H9 (cell line): ENCODE measurements around the gene ADGRF1. TPM values are rescaled to one million over a fixed set of nuclear protein-coding genes. Genes with fewer than 3 reads are reported as not detected.

Experiments used
- DNase-seq: peaks from one replicate; pipeline ENCODE4 v3.0.0-alpha.2; 2017
- H2AFZ ChIP-seq: one replicate; pipeline ENCODE4 v1.6.1; 2013; ENCODE audit warnings: mild to moderate bottlenecking, low read length, control low read depth, moderate library complexity
- H2AK5ac ChIP-seq: 2 replicates; pipeline ENCODE4 v1.6.1; 2013; ENCODE audit warnings: low read length, control low read depth, mixed read lengths; ENCODE audit not compliant: insufficient read length
- H2BK120ac ChIP-seq: one replicate; pipeline ENCODE4 v1.6.1; 2013; ENCODE audit warnings: low read depth, mild to moderate bottlenecking, low read length, control low read depth, inconsistent platforms; ENCODE audit not compliant: poor library complexity, severe bottlenecking
- H2BK12ac ChIP-seq: 2 replicates; pipeline ENCODE4 v1.6.1; 2013; ENCODE audit warnings: low read length, control low read depth, mixed read lengths, low read depth; ENCODE audit not compliant: insufficient read length
- H2BK15ac ChIP-seq: 2 replicates; pipeline ENCODE4 v1.6.1; 2013; ENCODE audit warnings: low read depth, low read length, control low read depth
- H2BK20ac ChIP-seq: one replicate; pipeline ENCODE4 v1.6.1; 2013; ENCODE audit warnings: low read depth, mild to moderate bottlenecking, low read length, control low read depth, inconsistent platforms; ENCODE audit not compliant: poor library complexity, severe bottlenecking
- H2BK5ac ChIP-seq: 2 replicates; pipeline ENCODE4 v1.6.1; 2013; ENCODE audit warnings: low read length, control low read depth, mixed read lengths; ENCODE audit not compliant: insufficient read length
- H3K14ac ChIP-seq: 2 replicates; pipeline ENCODE4 v1.6.1; 2013; ENCODE audit warnings: low read length, control low read depth; ENCODE audit not compliant: insufficient read depth
- H3K18ac ChIP-seq: 2 replicates; pipeline ENCODE4 v1.6.1; 2013; ENCODE audit warnings: low read depth, mild to moderate bottlenecking, mixed read lengths, low read length, control low read depth; ENCODE audit not compliant: insufficient read length
- H3K23ac ChIP-seq: 2 replicates; pipeline ENCODE4 v1.6.1; 2013; ENCODE audit warnings: low read length, control low read depth, mixed read lengths, low read depth; ENCODE audit not compliant: insufficient read length
- H3K23me2 ChIP-seq: 2 replicates; pipeline ENCODE4 v1.6.1; 2013; ENCODE audit warnings: low read depth, mild to moderate bottlenecking, mixed read lengths, low read length, control low read depth; ENCODE audit not compliant: insufficient read length, poor library complexity, severe bottlenecking
- H3K27ac ChIP-seq: 2 replicates; pipeline ENCODE4 v1.5.1; 2013; ENCODE audit warnings: low read length, control low read depth, mixed read lengths, low read depth; ENCODE audit not compliant: insufficient read length
- H3K27me3 ChIP-seq: 2 replicates; pipeline ENCODE4 v1.6.1; 2013; ENCODE audit warnings: low read length, control low read depth, inconsistent platforms; ENCODE audit not compliant: insufficient read depth
- H3K4ac ChIP-seq: 2 replicates; pipeline ENCODE4 v1.6.1; 2013; ENCODE audit warnings: low read depth, mild to moderate bottlenecking, control low read depth, inconsistent platforms, low read length, moderate library complexity
- H3K4me1 ChIP-seq: 2 replicates; pipeline ENCODE4 v1.6.1; 2013; ENCODE audit warnings: low read length, control low read depth, inconsistent platforms; ENCODE audit not compliant: insufficient read depth
- H3K4me2 ChIP-seq: 2 replicates; pipeline ENCODE4 v1.6.1; 2013; ENCODE audit warnings: low read length, control low read depth, mixed read lengths; ENCODE audit not compliant: insufficient read length, insufficient read depth
- H3K56ac ChIP-seq: 2 replicates; pipeline ENCODE4 v1.6.1; 2013; ENCODE audit warnings: low read depth, mild to moderate bottlenecking, mixed read lengths, low read length, control low read depth; ENCODE audit not compliant: insufficient read length
- H3K79me1 ChIP-seq: 2 replicates; pipeline ENCODE4 v1.6.1; 2013; ENCODE audit warnings: low read depth, mild to moderate bottlenecking, moderate library complexity, low read length, control low read depth, inconsistent platforms; ENCODE audit not compliant: insufficient read depth, poor library complexity, severe bottlenecking
- H3K79me2 ChIP-seq: 2 replicates; pipeline ENCODE4 v1.6.1; 2013; ENCODE audit warnings: low read length, control low read depth, inconsistent platforms; ENCODE audit not compliant: insufficient read depth
- H3K9ac ChIP-seq: 2 replicates; pipeline ENCODE4 v1.6.1; 2013; ENCODE audit warnings: low read length, control low read depth, mixed read lengths; ENCODE audit not compliant: insufficient read length; ENCODE audit errors: extremely low read depth
- H3K9me3 ChIP-seq: one replicate; pipeline ENCODE4 v1.6.1; 2013; ENCODE audit warnings: low read depth, low read length, inconsistent platforms; ENCODE audit not compliant: control insufficient read depth
- H3T11ph ChIP-seq: one replicate; pipeline ENCODE4 v1.6.1; 2013; ENCODE audit warnings: mild to moderate bottlenecking, low read length, control low read depth, inconsistent platforms
- H4K20me1 ChIP-seq: one replicate; pipeline ENCODE4 v1.6.1; 2013; ENCODE audit not compliant: control insufficient read depth, insufficient read length, insufficient read depth
- H4K5ac ChIP-seq: 2 replicates; pipeline ENCODE4 v1.6.1; 2013; ENCODE audit warnings: low read depth, mild to moderate bottlenecking, mixed read lengths, low read length, control low read depth; ENCODE audit not compliant: insufficient read length
- H4K8ac ChIP-seq: replicated peaks from 2 replicates; pipeline ENCODE4 v1.6.1; 2013; ENCODE audit warnings: low read length, control low read depth, mixed read lengths, low read depth; ENCODE audit not compliant: insufficient read length
- H4K91ac ChIP-seq: 2 replicates; pipeline ENCODE4 v1.6.1; 2013; ENCODE audit warnings: low read depth, mild to moderate bottlenecking, moderate library complexity, mixed read lengths, low read length, control low read depth; ENCODE audit not compliant: insufficient read length
- H3K27ac Mint-ChIP-seq, 3 experiments: 2 replicates in 2 of 3; 3 replicates in 1 of 3; pipeline ENCODE4 v1.8.0; 2020 to 2021; ENCODE audit warnings: mixed read lengths in 3 of 3, mild to moderate bottlenecking in 1 of 3, moderate library complexity in 1 of 3
- H3K27me3 Mint-ChIP-seq: 2 replicates; pipeline ENCODE4 v1.8.0; 2021; ENCODE audit warnings: low read depth, mild to moderate bottlenecking, moderate library complexity, mixed read lengths
- H3K36me3 Mint-ChIP-seq, 3 experiments: 2 replicates in 2 of 3; 3 replicates in 1 of 3; pipeline ENCODE4 v1.8.0; 2020 to 2021; ENCODE audit warnings: low read depth in 3 of 3, mixed read lengths in 3 of 3; ENCODE audit not compliant: insufficient read depth in 1 of 3
- H3K4me1 Mint-ChIP-seq, 2 experiments: 2 replicates each; pipeline ENCODE4 v1.8.0; 2020; ENCODE audit warnings: mixed read lengths in 2 of 2
- H3K4me3 Mint-ChIP-seq, 2 experiments: 2 replicates in 1 of 2; 3 replicates in 1 of 2; pipeline ENCODE4 v1.8.0; 2020 to 2021; ENCODE audit warnings: mild to moderate bottlenecking in 2 of 2, mixed read lengths in 2 of 2, moderate library complexity in 1 of 2
- H3K9me3 Mint-ChIP-seq, 2 experiments: 2 replicates in 1 of 2; 3 replicates in 1 of 2; pipeline ENCODE4 v1.8.0; 2020; ENCODE audit warnings: mild to moderate bottlenecking in 2 of 2, mixed read lengths in 2 of 2, moderate library complexity in 1 of 2
- WGBS: extraction: QIAGEN DNeasy Blood & Tissue Kit; methylation state at CpG from one replicate; pipeline ENCODE4 v1.1.7; 2013; ENCODE audit warnings: missing lambda C conversion rate, low lambda C conversion rate, mixed read lengths; ENCODE audit not compliant: insufficient read length; ENCODE audit errors: extremely low coverage; 5-methylcytosine and 5-hydroxymethylcytosine counted together
- total RNA-seq: library from RNA; stranded (reverse); gene quantifications from 2 replicates; pipeline ENCODE4 v1.2.1, GENCODE V29; 2021
- TF ChIP-seq, protein P1 (sequence below): fragments of 200-600 bp; sonication (generic); conservative IDR thresholded peaks from 3 replicates; pipeline ENCODE4 v1.8.0; 2021; ENCODE audit warnings: antibody characterized with exemption, mild to moderate bottlenecking

The ADGRF1 gene
- total RNA-seq, 1 experiment from 2014 or later, result not detected

DNA sequence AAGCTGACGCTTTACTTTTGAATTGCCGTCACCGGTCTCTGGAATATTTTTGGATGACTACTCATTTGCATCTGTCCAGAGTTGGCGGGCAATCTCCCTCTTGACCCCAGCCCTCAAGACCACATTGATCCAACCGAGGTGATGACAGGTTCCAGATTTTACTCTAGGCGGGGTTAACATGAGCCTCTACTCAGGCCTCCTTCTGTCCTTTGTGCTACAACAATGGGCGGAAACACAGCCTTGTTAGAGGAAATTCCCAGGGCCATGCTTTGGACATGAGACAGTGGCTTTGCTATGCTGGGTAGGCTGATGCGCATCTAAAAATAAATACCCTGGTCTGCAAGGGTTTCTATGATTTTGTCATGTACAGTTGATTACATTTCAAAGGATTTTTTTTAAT, 93.4 kb downstream of the ADGRF1 start:
- no peak overlapping the region for H3K56ac ChIP-seq
- no peak overlapping the region for H3K9ac ChIP-seq
- Mint-ChIP-seq H3K27ac (no peak overlapping the region), H3K36me3 (no peaks in the 10 kb centered on the region), H3K27me3 (peaks cover 3% of the 10 kb centered on the region; the same call in 1 of the 2 replicates), H3K4me1 (peaks cover 0 to 4% of the 10 kb centered on the region in 2 experiments; a peak in 1 of 4 replicates), H3K9me3 (no peaks in the 10 kb centered on the region; a peak in 1 of 5 replicates), H3K4me3 (no peak overlapping the region)
- H3K23me2 ChIP-seq, result no peaks in the 10 kb centered on the region
- H2BK120ac ChIP-seq, result no peak overlapping the region
- H4K91ac ChIP-seq, result no peak overlapping the region
- TF ChIP-seq, protein P1, sequence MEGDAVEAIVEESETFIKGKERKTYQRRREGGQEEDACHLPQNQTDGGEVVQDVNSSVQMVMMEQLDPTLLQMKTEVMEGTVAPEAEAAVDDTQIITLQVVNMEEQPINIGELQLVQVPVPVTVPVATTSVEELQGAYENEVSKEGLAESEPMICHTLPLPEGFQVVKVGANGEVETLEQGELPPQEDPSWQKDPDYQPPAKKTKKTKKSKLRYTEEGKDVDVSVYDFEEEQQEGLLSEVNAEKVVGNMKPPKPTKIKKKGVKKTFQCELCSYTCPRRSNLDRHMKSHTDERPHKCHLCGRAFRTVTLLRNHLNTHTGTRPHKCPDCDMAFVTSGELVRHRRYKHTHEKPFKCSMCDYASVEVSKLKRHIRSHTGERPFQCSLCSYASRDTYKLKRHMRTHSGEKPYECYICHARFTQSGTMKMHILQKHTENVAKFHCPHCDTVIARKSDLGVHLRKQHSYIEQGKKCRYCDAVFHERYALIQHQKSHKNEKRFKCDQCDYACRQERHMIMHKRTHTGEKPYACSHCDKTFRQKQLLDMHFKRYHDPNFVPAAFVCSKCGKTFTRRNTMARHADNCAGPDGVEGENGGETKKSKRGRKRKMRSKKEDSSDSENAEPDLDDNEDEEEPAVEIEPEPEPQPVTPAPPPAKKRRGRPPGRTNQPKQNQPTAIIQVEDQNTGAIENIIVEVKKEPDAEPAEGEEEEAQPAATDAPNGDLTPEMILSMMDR, result no peak
- H3T11ph ChIP-seq, result no peak overlapping the region
- H3K27ac ChIP-seq, result no peak overlapping the region
- no peak overlapping the region for H4K8ac ChIP-seq
- no peak overlapping the region for H3K23ac ChIP-seq
- no peak overlapping the region for H2BK5ac ChIP-seq
- no peaks in the 10 kb centered on the region for H3K79me2 ChIP-seq
- no peaks in the 10 kb centered on the region for H3K27me3 ChIP-seq
- no peaks in the 10 kb centered on the region for H4K20me1 ChIP-seq
- no peak overlapping the region for H2BK20ac ChIP-seq
- no peak overlapping the region for H3K4ac ChIP-seq
- H3K18ac ChIP-seq, result no peak overlapping the region
- no peak overlapping the region for H2BK12ac ChIP-seq
- H2AFZ ChIP-seq, result no peak overlapping the region
- DNase-seq, result no peak
- H4K5ac ChIP-seq, result no peak overlapping the region
- no peak overlapping the region for H2AK5ac ChIP-seq
- H3K9me3 ChIP-seq, result no peaks in the 10 kb centered on the region
- H3K14ac ChIP-seq, result no peak overlapping the region
- no CpG with 5 or more reads among the region's 8 CpGs for WGBS
- no peak overlapping the region for H3K4me2 ChIP-seq
- no peaks in the 10 kb centered on the region for H3K79me1 ChIP-seq
- no peak overlapping the region for H2BK15ac ChIP-seq
- no peaks in the 10 kb centered on the region; the same call in 1 of the 2 replicates for H3K4me1 ChIP-seq

Other genes with a start within 250 kb of the ADGRF1 start
- not detected in 2 replicates for gene MEP1A, start 248.9 kb downstream of the ADGRF1 start, total RNA-seq
- gene ADGRF5, start 120.4 kb downstream of the ADGRF1 start, total RNA-seq, result not detected in 2 replicates